Gastrocnemius medialis (tissue), 4 donors: Measurements from ENCODE around the gene ANXA1. TPM values are rescaled to one million over a fixed set of nuclear protein-coding genes. Genes with fewer than 3 reads are reported as not detected.
A peak's percentile ranks its signal among the peaks of the same experiment; 100 is the strongest.

Source experiments
- ATAC-seq, 2 donors: fragments of 150-250 bp; one replicate each; pipeline ENCODE4 v1.9.1; 2016
- DNase-seq, 2 donors: peaks; one replicate each; pipeline ENCODE4 v3.0.0-alpha.2; 2019
- H3K27ac ChIP-seq, 4 donors: fragments of 200-600 bp; sonication (generic); 1 replicate in 1 of 4; 2 replicates in 3 of 4; pipeline ENCODE4 v1.5.1; 2016 to 2018; ENCODE audit warnings: mild to moderate bottlenecking in 2 of 4, moderate library complexity in 1 of 4
- H3K27me3 ChIP-seq, 3 donors: fragments of 200-600 bp; sonication (generic) in 2 of 3; 1 replicate in 1 of 3; 2 replicates in 2 of 3; pipeline versions ENCODE4 v1.5.1 to v1.6.0; 2016 to 2019; ENCODE audit warnings: mild to moderate bottlenecking in 1 of 3, moderate library complexity in 1 of 3
- H3K36me3 ChIP-seq, 2 donors: fragments of 200-600 bp; sonication (generic) in 1 of 2; one replicate each; pipeline ENCODE4 v1.5.1; 2017 to 2018
- H3K4me1 ChIP-seq, 2 donors: fragments of 200-600 bp; sonication (generic) in 1 of 2; one replicate each; pipeline ENCODE4 v1.5.1; 2016 to 2017; ENCODE audit warnings: mild to moderate bottlenecking in 2 of 2
- H3K4me3 ChIP-seq, 4 donors: fragments of 200-600 bp; sonication (generic) in 3 of 4; 1 replicate in 1 of 4; 2 replicates in 3 of 4; pipeline ENCODE4 v1.5.1; 2016 to 2019; ENCODE audit warnings: mild to moderate bottlenecking in 2 of 4
- H3K9me3 ChIP-seq, 3 donors: fragments of 200-600 bp; sonication (generic) in 2 of 3; 1 replicate in 1 of 3; 2 replicates in 2 of 3; pipeline ENCODE4 v1.5.1; 2016 to 2019
- POLR2A ChIP-seq, 2 donors: fragments of 450-650 bp; IDR thresholded peaks; one replicate each; pipeline ENCODE4 v1.6.1; 2017; ENCODE audit warnings: antibody characterized with exemption in 2 of 2, mild to moderate bottlenecking in 2 of 2, moderate library complexity in 2 of 2
- in situ Hi-C, 4 donors: fragments of 200-750 bp; cut with MboI; loops; one replicate each; pipeline versions ENCODE4 v1.15.0 to v1.8.0; 2017; ENCODE audit warnings: low sequenced_read_pairs in 4 of 4
- intact Hi-C: fragments of 100-400 bp; cut with DNase I; formaldehyde crosslinking; loops from one replicate; pipeline ENCODE4 v1.15.1; 2023; ENCODE audit warnings: low total_unique reads
- total RNA-seq, 4 donors: library from RNA; depleted of rRNA; stranded (reverse); fragments of >200 nt; gene quantifications; one replicate each; pipeline versions ENCODE4 v1.1.0 to v1.2.3, GENCODE V29; 2016
- TF ChIP-seq, protein P1 (sequence below), 5 experiments: fragments of 450-650 bp in 3 of 5; fragments of 200-600 bp in 2 of 5; sonication (generic) in 2 of 5; IDR thresholded peaks in 4 of 5; conservative IDR thresholded peaks in 1 of 5; 1 replicate in 4 of 5; 2 replicates in 1 of 5; pipeline ENCODE4 v1.5.1; 2016 to 2019; ENCODE audit warnings: antibody characterized with exemption in 5 of 5, mild to moderate bottlenecking in 3 of 5, moderate library complexity in 3 of 5

ANXA1 gene
- total RNA-seq, 4 donors from 2014 or later = 22.2 to 41.7 (median 31.1) TPM

DNA sequence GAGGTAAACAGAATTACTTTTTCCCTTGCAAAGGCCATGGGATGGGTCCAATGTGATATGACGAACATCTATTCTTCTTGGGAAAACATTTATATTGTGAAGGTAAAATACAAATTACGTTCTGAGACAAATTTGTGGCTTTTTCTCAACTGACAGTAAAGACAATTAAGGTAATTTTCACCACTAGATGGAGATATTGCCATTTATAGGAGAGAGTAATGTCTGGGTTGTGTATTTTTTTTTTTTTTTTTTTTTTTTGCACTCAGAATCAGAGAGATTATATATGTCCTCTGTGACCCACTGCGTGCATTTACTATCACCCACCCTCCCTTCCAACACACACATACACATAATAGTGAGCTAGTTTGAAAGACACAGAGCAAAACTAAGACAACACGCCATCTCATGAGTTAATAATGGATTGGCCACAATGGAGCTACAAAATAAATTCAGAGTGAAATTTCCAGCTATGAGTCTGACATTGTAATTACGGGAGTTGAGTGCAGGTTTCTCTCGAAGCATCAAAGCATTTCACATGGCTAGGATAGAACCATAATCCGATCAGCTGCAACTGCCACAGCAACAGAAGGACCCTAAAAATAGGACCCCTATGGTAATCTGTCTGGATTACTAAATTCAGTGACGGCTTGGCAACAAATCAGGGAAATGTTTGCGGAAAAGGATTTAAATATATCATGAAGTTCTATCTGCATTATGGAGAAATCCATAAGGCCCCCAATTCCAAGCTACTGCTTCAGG is 49.2 kb downstream of the ANXA1 start:
- Histone ChIP-seq H3K27ac (no peak overlapping the region), H3K27me3 (no peaks in the 10 kb centered on the region), H3K4me1 (no peaks in the 10 kb centered on the region), H3K9me3 (no peaks in the 10 kb centered on the region), H3K36me3 (no peaks in the 10 kb centered on the region), H3K4me3 (no peak overlapping the region)
- in situ Hi-C loops = loop anchor here in 1 of 4 donors (25.0 kb wide), 1 partner anchor 1361 kb away; no protein-coding TSS in a partner anchor
- intact Hi-C loops = no loop called here
- TF ChIP-seq POLR2A (IDR thresholded peaks at IDR 0.05) = no peak
- TF ChIP-seq, protein P1, sequence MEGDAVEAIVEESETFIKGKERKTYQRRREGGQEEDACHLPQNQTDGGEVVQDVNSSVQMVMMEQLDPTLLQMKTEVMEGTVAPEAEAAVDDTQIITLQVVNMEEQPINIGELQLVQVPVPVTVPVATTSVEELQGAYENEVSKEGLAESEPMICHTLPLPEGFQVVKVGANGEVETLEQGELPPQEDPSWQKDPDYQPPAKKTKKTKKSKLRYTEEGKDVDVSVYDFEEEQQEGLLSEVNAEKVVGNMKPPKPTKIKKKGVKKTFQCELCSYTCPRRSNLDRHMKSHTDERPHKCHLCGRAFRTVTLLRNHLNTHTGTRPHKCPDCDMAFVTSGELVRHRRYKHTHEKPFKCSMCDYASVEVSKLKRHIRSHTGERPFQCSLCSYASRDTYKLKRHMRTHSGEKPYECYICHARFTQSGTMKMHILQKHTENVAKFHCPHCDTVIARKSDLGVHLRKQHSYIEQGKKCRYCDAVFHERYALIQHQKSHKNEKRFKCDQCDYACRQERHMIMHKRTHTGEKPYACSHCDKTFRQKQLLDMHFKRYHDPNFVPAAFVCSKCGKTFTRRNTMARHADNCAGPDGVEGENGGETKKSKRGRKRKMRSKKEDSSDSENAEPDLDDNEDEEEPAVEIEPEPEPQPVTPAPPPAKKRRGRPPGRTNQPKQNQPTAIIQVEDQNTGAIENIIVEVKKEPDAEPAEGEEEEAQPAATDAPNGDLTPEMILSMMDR (IDR thresholded peaks at IDR 0.05 in 4 of 5, conservative IDR thresholded peaks at IDR 0.05 in 1 of 5) = peak in 2 of 5 experiments; percentile 12 to 45
- DNase-seq = no peak
- ATAC-seq = no peak

DNA sequence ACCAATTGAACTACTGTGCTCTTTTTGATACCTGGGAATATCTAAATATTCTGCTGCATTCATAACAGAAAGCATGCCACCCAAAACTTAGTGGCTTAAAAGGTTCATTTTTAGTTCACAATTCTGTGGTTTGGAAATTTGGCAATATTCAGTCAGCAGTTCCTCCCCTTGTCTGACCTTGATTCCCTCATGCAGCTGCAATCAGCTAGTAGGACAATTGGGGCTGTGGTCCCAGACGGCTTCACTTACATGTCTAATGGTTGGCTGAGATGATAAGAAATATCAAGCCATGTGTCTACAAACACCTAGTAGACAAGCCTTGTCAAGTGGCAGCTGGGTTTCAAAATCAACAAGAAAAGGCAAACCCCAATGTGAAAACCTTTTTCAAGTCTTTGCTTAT is 51.3 kb downstream of the ANXA1 start:
- Histone ChIP-seq H3K4me3 (no peak overlapping the region), H3K36me3 (no peaks in the 10 kb centered on the region), H3K27ac (no peak overlapping the region), H3K9me3 (no peaks in the 10 kb centered on the region), H3K4me1 (no peaks in the 10 kb centered on the region), H3K27me3 (no peaks in the 10 kb centered on the region)
- no peak for DNase-seq
- in situ Hi-C loops (loop anchor here in 1 of 4 donors (25.0 kb wide), 1 partner anchor 1359 kb away; no protein-coding TSS in a partner anchor), intact Hi-C loops (no loop called here)
- ATAC-seq = no peak
- TF ChIP-seq, protein P1 (IDR thresholded peaks at IDR 0.05 in 4 of 5, conservative IDR thresholded peaks at IDR 0.05 in 1 of 5) = no peak
- no peak for TF ChIP-seq POLR2A (IDR thresholded peaks at IDR 0.05)

DNA sequence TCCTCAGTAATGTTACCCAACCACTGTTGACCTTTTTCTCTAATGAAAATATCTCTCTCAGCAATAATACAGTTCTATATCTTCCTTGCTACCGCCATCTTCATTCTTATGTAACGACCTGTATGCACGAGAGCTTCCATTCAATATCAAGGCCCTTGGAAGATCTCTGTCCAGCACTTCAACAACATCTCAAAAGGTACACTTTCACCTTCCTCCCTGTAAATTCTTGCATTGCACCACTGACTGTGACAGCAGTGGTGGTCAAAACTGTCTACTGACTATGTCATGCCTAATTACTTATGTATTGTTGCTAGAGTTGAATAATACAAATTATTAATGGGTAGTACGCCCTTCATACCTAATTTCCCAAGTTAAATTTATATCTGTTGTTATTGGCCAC is 53.3 kb downstream of the ANXA1 start:
- in situ Hi-C loops = loop anchor here in 1 of 4 donors (25.0 kb wide), 1 partner anchor 1357 kb away; no protein-coding TSS in a partner anchor

DNA sequence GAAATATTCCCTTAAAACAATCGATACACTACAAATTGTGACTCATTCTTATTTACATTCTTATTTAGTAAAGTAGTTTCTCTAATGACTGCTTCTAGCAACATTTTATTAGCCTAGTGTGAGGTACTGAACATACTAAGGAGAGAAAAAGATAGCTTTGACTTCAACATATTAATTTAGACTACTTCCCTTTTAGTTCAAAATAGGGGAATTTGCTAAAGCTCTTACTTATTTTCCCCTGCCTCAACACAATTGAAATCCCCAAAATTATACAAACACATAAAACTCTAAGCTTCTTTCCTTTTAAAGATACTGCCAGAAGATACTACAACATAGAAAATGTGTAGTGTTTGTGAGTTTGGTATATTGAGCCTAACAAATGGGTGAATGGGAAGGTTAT is 55.2 kb downstream of the ANXA1 start:
- in situ Hi-C loops = loop anchor here in 1 of 4 donors (25.0 kb wide), 1 partner anchor 1355 kb away; no protein-coding TSS in a partner anchor
- TF ChIP-seq, protein P1 (IDR thresholded peaks at IDR 0.05 in 4 of 5, conservative IDR thresholded peaks at IDR 0.05 in 1 of 5) = no peak
- TF ChIP-seq POLR2A (IDR thresholded peaks at IDR 0.05) = no peak
- DNase-seq (no peak), ATAC-seq (no peak)
- no peak overlapping the region for H3K27ac ChIP-seq
- H3K36me3 ChIP-seq = no peaks in the 10 kb centered on the region
- no peaks in the 10 kb centered on the region for H3K27me3 ChIP-seq
- intact Hi-C loops = no loop called here
- H3K4me1 ChIP-seq = no peaks in the 10 kb centered on the region
- no peaks in the 10 kb centered on the region for H3K9me3 ChIP-seq
- H3K4me3 ChIP-seq = no peak overlapping the region

More for the DNA sequence above, 53.3 kb downstream of the ANXA1 start:
- ATAC-seq (no peak), DNase-seq (no peak)
- Histone ChIP-seq H3K27ac (no peak overlapping the region), H3K4me1 (no peaks in the 10 kb centered on the region), H3K4me3 (no peak overlapping the region), H3K27me3 (no peaks in the 10 kb centered on the region), H3K36me3 (no peaks in the 10 kb centered on the region), H3K9me3 (no peaks in the 10 kb centered on the region)
- TF ChIP-seq POLR2A (IDR thresholded peaks at IDR 0.05) = no peak
- TF ChIP-seq, protein P1 (IDR thresholded peaks at IDR 0.05 in 4 of 5, conservative IDR thresholded peaks at IDR 0.05 in 1 of 5) = no peak
- intact Hi-C loops = no loop called here
